LNCAP (cell line): ENCODE results near the gene SOX8.

ENCODE experiments used
- CTCF ChIP-seq: fragments of 450-650 bp; IDR thresholded peaks from 2 replicates; pipeline ENCODE4 v1.5.1; 2017; ENCODE audit warnings: mild to moderate bottlenecking

SOX8 gene

GRCh38 chr16:968620-969019 is 12.9 kb upstream of the SOX8 start:
- TF ChIP-seq CTCF, result no peak

DNA sequence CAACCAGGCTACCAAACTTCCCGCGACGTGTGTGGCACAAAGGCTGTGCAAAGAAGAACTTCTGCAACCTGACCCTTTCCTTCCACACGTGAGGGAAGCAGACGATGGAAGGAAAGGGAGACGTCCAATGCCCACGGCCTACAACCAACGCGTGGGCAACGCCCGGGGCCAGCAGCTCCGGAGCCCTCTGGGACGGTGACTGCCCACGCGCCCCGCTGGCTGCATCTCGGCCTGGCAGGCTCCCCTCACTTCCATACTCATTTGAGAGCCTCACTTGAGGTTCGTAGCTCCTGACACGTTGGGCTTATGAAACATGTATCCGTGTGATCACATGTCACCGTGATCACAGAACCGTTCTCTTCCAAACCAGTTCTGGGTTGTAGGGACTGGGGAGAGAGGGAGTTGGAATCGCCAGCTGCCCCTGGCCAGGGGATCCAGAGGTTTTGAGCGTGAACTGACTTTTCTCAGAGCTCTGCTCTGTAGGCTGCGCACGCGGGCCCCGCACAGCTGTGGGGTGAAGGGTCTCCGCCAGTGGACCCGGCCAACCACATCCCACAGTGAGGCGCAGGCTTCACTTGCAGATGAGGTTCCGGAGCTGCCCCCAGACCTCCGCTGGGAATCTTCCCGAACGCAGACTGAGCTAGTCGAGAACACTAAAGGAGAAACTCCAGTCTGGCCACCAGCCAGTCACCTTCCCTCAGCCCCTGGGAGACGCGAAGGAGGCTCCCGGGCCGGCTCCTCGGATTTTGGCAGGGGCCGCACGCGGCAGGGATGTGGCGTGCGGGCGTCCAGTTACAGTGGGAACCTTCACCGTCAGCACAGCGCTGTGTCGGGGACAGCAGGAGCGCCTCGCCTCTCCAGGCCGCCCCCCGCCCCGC is 11.8 kb upstream of the SOX8 start:
- no peak for TF ChIP-seq CTCF

DNA sequence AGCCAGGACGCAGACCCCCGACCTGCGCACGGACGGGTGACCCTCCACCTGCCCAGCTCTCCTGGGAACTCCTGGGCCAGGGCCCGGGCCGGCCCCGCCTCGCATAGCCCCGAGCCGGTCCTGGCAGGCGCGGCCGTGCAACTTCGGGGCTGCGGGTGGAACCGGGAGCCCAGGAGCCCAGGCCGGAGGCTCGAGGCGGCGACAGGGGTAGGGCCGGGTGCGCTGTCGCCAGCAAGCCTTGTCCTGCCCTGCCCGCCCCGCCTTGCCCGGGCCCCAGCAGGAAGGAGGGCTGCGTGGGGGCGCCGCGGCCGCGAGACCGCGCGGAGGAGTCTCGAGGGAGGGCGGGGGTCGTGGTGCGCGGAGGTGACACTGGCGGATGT is 11.2 kb upstream of the SOX8 start:
- TF ChIP-seq CTCF, result no peak

DNA sequence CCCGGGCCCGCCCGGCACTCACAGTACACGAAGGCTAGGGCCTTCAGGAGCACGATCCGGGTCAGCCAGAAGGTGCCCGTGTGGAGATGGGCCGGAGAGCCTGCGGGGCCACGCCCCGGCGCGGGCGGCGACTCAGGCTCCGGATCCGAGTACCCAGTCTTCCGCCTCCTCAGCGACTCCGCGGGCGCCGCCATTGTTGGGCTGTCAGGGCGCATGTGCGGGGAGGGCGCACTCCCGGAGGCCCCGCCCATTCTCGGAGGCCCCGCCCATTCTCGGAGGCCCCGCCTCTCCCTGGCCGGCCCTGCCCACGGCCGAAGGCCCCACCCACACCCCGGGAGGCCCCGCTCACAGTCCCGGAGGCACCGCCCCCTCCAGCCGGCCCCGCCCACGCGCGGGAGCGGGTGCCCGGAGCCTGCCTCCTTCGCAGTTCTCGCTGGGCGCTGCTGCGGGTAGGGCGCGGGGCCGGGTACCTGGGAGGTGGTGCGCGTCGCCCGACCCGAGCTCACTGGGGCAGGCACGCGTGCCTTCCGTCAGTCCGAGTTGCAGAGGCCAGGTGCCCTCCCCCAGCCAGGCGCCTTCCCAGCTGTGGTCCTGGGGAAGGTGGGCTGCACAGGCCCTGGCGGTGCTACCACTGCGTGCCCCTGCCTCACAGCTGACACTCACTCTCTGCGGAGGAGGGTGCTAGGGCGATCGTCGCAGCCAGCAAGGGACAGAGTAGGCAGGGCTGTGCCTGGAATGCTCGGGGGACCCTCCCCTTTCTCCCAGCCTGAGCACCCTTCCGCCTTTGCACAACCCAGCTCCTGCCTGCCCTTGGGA is 10.6 kb upstream of the SOX8 start, which contains the start of gene LMF1:
Gene LMF1 (minus strand): TSS at position 219 of the 816 bp plus-strand sequence. CDS start 4 bp downstream, at position 215.
- TF ChIP-seq CTCF, result no peak

GRCh38 chr16:971582-971905 is 10.0 kb upstream of the SOX8 start:
- TF ChIP-seq CTCF, result no peak

- TF ChIP-seq CTCF, result no peak
Observed at GRCh38 chr16:971981-972315, 9.6 kb upstream of the SOX8 start.

- no peak for TF ChIP-seq CTCF
Observed at GRCh38 chr16:972316-973002, 9.1 kb upstream of the SOX8 start.
